OCI-LY1 (cell line): ENCODE measurements around the gene BBS4.

ENCODE experiments used
- CTCF ChIP-seq: fragments of 200-600 bp; sonication (generic), shearing (Covaris generic); IDR thresholded peaks from 2 replicates; pipeline ENCODE4 v1.5.1; 2017; ENCODE audit warnings: mild to moderate bottlenecking, antibody characterized with exemption, low read length, moderate library complexity, mixed read lengths
- EZH2 ChIP-seq: fragments of 200-600 bp; sonication (generic), shearing (Covaris generic); IDR thresholded peaks from 2 replicates; pipeline ENCODE4 v1.8.0; 2017; ENCODE audit warnings: borderline replicate concordance, mixed run types, mild to moderate bottlenecking, antibody characterized with exemption, low read length, moderate library complexity, mixed read lengths

- TF ChIP-seq CTCF (no peak), EZH2 (no peak)
Measured at GRCh38 chr15:72685301-72685924, 594 bp upstream of the BBS4 start.
